HG03103 (cell line): Measurements from ENCODE around the gene LHX4.

Experiments
- ATAC-seq: cut with Tn5 transposase; IDR thresholded peaks from one replicate; pipeline ENCODE4 v1.9.1; 2021; ENCODE audit warnings: low read depth; ENCODE audit not compliant: unreplicated experiment

The LHX4 gene

DNA sequence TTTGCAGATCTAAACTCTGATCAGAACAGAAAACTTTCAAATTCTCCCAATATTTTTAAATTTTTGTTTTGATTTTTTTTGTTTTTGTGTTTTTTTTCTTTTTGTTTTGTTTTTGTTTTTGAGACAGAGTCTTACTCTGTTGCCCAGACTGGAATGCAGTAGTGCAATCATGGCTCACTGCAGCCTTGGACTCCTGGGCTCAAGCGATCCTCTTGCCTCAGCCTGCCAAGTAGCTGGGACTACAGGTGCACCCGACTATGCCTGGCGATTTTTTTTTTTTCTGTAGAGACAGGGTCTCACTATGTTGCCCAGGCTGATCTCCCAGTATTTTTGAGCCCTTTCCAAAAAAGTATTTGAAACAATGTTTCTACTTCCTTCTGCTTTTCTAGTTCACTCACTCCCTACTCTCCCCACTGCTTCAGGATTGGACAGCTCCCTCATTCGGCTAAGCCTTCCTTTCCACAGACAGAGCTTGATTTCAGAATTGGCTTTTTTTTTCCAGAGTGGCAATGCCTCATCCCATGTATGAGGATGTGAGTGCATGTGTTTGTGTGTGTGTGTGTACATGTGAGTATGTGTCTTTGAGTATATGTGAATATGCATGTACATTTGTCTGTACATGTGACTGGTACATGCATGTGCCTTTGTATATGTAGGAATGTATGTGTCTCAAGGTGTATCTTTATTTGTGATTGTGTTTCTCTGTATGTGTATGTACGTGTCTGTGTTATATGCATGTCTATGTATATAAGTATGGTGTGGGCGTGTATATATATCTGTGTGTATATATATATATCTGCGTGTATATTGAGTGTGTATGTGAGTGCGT is 11.9 kb downstream of the LHX4 start:
- ATAC-seq, result no peak

DNA sequence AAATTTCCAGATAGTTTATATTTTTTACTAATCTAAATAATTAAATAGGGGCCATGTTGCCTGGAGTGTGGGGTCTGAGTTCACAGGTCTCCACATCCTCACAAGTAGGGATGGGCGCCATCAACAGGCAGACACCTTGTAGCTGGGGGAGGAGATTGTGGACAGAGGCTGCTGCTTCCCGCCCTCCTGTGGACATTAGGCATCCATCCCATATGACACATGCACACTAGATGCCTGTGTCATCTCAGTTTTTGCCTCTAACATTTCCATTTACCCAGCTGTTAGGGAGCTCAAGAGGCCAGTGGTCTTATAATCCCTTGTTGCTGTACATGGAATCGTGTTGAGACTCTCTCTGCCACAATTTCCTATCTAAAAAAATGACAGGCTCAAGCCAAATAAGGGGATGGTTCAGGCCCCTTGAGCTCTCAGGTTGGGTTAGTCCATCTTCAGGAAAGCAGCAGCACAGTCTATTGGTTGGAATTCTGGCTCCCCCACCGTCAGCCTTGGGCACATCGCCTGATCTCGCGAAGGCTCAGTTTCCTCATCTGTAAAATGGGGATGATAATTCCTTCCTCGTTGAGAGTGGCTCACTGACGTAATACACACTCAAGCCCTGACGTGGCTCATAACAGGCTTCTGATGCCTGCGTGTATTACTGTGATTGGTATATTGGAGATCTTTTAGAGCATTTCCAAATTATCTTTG is 13.6 kb downstream of the LHX4 start:
- no peak for ATAC-seq

DNA sequence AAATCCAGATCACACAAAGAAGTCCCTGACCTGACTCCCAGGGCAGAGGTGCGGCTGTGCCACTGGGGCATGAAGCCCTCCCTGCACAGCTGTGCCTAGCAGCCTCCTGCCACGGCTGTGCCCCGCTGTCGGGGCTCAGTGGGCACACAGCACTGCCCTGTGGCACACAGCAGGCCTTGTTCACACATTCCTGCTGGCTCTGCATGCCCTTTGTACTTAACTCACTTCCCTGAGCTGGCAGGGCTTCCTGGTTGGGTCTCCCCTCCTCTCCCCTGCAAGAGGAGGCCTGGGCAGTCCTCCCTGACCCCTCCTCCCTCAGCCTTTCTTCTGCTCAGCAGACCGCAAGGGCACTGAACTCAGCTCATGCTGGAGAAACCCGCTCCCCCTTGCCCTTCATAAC is 14.8 kb downstream of the LHX4 start:
- no peak for ATAC-seq

- no peak for ATAC-seq
Measured at GRCh38 chr1:180246579-180246978, 16.5 kb downstream of the LHX4 start.

- ATAC-seq, result no peak
Measured at GRCh38 chr1:180247061-180247460, 17.0 kb downstream of the LHX4 start.

- ATAC-seq, result no peak
Measured at GRCh38 chr1:180247580-180247979, 17.5 kb downstream of the LHX4 start.

GRCh38 chr1:180248176-180248575 is 18.1 kb downstream of the LHX4 start:
- ATAC-seq, result no peak

- ATAC-seq, result no peak
Measured at GRCh38 chr1:180248731-180249681, 18.9 kb downstream of the LHX4 start.

DNA sequence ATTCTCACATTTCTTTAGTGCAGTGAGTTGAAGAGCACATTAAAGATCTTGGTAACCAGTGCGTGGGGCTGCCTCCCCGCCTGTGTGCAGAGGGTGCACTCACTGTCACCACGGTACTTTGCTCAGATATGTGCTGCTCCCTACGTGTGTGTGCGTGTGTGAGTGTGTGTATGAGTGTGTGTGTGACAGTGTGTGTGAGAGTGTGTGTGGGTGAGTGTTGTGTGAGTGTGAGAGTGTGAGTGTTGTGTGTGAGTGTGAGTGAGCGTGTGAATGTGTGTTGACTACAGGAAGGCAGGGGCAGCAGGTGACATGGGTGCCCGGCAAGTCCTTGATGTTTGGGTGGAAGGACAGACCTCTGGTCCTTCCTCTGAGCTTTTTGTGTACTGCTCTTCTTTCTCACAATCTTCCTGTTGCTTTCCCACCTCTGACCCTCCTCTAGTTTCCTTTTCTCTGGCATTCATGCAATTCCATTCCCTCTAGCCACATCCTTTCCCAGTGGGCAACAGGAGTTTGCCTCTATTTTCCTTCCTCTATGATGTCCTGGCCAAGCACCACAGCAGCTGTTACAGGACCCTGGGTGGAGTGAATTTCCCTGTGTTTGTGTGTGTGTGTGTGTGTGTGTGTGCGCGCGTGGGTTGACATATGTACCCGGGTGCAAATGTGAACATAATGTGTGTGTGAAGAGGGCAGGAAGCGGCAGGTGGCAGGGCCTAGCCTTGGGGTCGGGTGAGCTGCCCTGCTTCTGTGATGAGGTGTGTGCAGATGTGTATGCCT is 19.8 kb downstream of the LHX4 start:
- no peak for ATAC-seq

DNA sequence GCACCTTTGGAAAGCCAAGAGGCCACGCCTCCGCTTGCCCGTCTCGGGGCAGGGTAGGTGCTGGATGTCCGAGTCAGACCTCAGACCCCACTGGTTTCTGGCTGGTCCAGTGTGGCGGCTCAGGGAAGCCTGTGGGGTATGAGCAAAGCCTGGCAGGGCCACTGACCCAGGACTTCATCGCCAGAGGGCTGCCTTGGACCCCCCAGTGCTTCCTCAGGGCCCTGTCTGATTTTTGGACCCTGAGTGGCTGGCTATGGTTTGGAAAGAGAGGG is 20.4 kb downstream of the LHX4 start:
- no peak for ATAC-seq

DNA sequence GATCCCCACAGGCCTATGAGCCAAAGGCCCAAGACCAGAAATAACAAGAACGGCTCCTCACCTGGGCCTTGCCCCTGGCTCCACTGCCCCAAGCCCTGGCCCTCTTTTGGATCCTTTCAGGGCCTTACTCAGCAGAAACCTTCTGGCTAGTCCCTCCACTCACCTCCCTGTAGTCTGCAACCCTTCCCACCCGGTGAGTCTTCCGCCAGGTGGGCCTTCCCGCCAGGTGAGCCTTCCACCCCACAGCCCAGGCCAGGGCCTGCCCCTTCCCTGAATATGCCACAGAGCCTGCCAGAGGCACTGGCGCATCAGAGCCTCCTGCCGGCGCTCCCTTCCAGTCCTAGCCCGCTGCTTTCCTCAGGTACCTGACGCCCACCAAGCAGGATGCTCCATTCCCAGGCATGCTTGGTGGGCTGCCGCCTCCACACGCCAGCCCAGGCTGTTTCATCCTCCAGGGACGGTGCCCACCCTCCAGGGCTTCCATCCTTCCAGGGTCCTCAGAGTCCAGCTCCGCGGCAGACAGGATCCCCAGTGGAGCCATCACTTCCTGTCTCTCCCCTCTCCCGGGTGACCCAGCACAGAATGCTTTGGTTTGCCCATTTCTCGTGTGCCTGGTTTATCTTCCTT is 20.9 kb downstream of the LHX4 start:
- no peak for ATAC-seq

GRCh38 chr1:180251526-180252305 is 21.7 kb downstream of the LHX4 start:
- no peak for ATAC-seq

DNA sequence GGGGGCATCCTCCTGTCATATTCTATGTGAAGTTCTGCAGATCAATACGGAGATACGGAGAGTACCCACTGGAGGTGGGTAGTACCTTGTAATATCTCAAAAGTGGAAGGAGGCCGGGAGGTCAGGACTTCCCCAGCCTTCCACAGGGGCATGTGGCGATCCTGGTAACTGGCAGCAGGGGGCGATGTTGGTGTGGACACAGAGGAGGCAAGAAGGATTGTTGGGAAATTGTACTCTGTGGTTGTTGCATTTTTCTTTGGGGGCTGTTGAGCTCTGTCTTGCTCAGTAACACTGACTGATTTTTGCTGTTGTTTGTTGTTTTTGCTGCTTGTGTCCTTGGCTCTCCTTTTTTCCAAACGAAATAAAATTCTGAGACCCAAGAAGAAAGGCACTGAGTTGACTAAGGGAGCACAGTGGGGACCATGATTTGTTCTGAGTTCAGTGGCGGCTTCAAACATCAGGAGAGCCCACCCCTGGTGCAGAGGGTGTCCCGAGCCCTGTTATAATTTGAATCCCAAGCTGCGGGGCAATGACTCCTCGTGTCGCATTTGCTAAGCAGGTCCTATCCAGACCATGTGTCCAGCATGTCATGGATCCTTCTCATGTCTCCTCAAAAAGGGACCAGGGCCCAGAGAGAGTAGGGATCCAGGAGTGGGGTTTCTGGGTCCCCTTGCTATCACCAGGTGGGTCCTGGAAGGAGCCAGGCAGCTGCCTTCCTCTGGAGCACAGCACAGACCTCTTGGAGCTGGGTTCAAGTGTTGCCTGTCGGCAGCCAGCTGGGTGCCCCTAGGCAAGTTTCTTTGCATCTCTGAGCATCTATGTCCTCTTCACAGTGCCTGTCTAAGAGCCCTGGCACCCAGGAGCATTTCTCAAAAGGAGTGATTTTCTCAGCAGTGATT is 22.8 kb downstream of the LHX4 start:
- no peak for ATAC-seq

- ATAC-seq, result no peak
Measured at GRCh38 chr1:180253585-180254495, 23.8 kb downstream of the LHX4 start.

GRCh38 chr1:180254496-180254819 is 24.4 kb downstream of the LHX4 start:
- ATAC-seq, result no peak

DNA sequence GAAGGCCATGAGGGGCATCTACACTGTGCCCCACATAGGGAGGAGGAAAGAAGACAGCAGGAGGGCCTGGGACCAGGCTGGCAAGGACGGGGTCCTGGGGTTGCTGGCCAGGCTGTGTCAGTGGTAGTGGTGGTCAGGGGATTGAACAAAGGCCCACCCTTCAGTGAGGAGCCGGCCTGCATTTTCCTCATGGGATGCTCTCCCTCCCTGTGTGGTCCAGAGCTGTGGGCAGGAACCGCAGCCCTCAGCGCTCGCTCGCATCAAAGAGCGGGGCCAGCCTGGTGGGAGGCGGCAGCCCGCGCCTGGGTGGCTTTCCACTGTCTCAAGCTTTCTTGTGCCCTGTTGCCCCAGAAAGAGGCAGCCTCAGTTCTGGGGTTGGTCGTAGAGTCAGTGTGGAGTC is 24.8 kb downstream of the LHX4 start:
- no peak for ATAC-seq

- ATAC-seq, result no peak
Measured at GRCh38 chr1:180255536-180256340, 25.7 kb downstream of the LHX4 start.
